BLaER1 treated with 17β-estradiol and CSF1 and Interleukin-3, amounts not matched to agents 10 nM and 100 nM (cell line): Measurements from ENCODE around the gene PNPLA6.

Experiments used
- H3K27ac ChIP-seq, 11 experiments: shearing (Covaris generic); formaldehyde crosslinking; 2 replicates each; pipeline ENCODE4 v1.8.1; 2022
- H3K27me3 ChIP-seq, 11 experiments: shearing (Covaris generic); formaldehyde crosslinking; 2 replicates each; pipeline ENCODE4 v1.8.1; 2022
- H3K36me3 ChIP-seq, 11 experiments: shearing (Covaris generic); formaldehyde crosslinking; 2 replicates each; pipeline ENCODE4 v1.8.1; 2022
- H3K4me1 ChIP-seq, 10 experiments: shearing (Covaris generic); formaldehyde crosslinking; 2 replicates each; pipeline ENCODE4 v1.8.1; 2022
- H3K4me2 ChIP-seq, 11 experiments: shearing (Covaris generic); formaldehyde crosslinking; 2 replicates each; pipeline ENCODE4 v1.8.1; 2022
- H3K4me3 ChIP-seq, 10 experiments: shearing (Covaris generic); formaldehyde crosslinking; 2 replicates each; pipeline ENCODE4 v1.8.1; 2022
- H3K9ac ChIP-seq, 11 experiments: shearing (Covaris generic); formaldehyde crosslinking; 2 replicates each; pipeline ENCODE4 v1.8.1; 2022
- H3K9me3 ChIP-seq, 11 experiments: shearing (Covaris generic); formaldehyde crosslinking; replicated peaks in 1 of 11; 2 replicates each; pipeline ENCODE4 v1.8.1; 2022
- H4K20me1 ChIP-seq, 11 experiments: shearing (Covaris generic); formaldehyde crosslinking; 2 replicates each; pipeline ENCODE4 v1.8.1; 2022
- Cebpa-rat ChIP-seq, 11 experiments: shearing (Covaris generic); IDR thresholded peaks; 2 replicates each; pipeline ENCODE4 v1.8.1; 2022

PNPLA6 gene

DNA sequence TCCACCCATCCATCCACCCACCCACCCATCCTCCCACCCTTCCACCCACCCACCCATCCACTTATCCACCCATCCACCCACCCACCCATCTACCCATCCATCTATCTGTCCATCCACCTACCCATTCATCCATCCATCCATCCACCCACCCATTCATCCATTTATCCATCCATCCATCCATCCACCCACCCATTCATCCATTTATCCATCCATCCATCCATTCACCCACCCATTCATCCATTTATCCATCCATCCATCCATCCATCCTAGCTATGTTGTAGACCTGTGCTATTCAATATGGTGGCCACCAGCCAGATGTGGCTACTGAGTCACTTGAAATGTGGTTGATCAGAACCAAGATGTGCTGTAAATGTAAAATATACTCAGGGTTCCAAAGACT lies 65.2 kb downstream of the PNPLA6 start:
- Histone ChIP-seq H3K9me3 (peaks cover 0 to 6% (median 3%) of the 10 kb centered on the region in 11 experiments; a peak in 7 of 22 replicates), H3K27ac (no peak overlapping the region), H4K20me1 (peaks cover 0 to 21% (median 5%) of the 10 kb centered on the region in 11 experiments; a peak in 11 of 22 replicates), H3K36me3 (no peaks in the 10 kb centered on the region), H3K27me3 (peaks cover 31 to 62% (median 43%) of the 10 kb centered on the region in 11 experiments), H3K4me2 (no peak overlapping the region), H3K9ac (no peak overlapping the region), H3K4me1 (peaks cover 0 to 9% (median 6%) of the 10 kb centered on the region in 10 experiments; a peak in 11 of 20 replicates), H3K4me3 (no peak overlapping the region)
- TF ChIP-seq Cebpa-rat (IDR thresholded peaks at IDR 0.05) = no peak

GRCh38 chr19:7602240-7602934 lies 66.9 kb downstream of the PNPLA6 start:
- H3K36me3 ChIP-seq = no peaks in the 10 kb centered on the region
- no peak overlapping the region for H3K4me2 ChIP-seq
- H3K27ac ChIP-seq = no peak overlapping the region
- H3K27me3 ChIP-seq = peaks cover 16 to 45% (median 27%) of the 10 kb centered on the region in 11 experiments
- no peak for TF ChIP-seq Cebpa-rat (IDR thresholded peaks at IDR 0.05)
- H3K4me3 ChIP-seq = no peak overlapping the region
- no peak overlapping the region for H3K9ac ChIP-seq
- peaks cover 0 to 7% (median 3%) of the 10 kb centered on the region in 11 experiments; a peak in 7 of 22 replicates for H3K9me3 ChIP-seq
- 0 out of 20 replicates have a peak, but pooled peaks cover 0 to 4% (median 0%) of the 10 kb centered on the region in 10 experiments for H3K4me1 ChIP-seq
- peaks cover 0 to 9% (median 0%) of the 10 kb centered on the region in 11 experiments; a peak in 5 of 22 replicates for H4K20me1 ChIP-seq

DNA sequence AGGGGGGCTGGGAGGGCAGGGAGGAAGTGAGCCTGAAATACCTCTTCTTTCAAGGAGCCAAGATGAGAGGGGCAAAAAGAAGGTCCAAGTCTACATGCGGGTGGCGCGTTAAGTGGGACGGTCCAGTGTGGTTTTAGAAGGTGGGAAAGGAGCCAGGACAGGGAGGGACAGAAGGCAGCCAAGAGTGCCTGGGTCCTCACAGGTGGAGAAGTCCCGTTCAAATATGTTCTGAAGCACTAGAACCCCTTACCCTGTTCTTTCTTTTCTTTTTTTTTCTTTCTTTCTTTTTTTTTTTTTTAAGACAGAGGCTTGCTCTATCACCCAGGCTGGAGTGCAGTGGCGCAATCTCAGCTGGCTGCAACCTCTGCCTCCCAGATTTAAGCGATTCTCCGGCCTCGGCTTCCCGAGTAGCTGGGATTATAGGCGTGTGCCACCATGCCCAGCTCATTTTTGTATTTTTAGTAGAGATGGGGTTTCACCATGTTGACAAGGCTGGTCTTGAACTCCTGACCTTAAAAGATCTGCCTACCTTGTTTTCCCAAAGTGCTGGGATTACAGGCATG lies 67.5 kb downstream of the PNPLA6 start:
- Histone ChIP-seq H4K20me1 (peaks cover 0 to 3% (median 0%) of the 10 kb centered on the region in 11 experiments; a peak in 4 of 22 replicates), H3K27me3 (peaks cover 9 to 39% (median 21%) of the 10 kb centered on the region in 11 experiments)
- no peak for TF ChIP-seq Cebpa-rat (IDR thresholded peaks at IDR 0.05)

GRCh38 chr19:7603919-7604318 lies 68.4 kb downstream of the PNPLA6 start:
- Histone ChIP-seq H3K4me2 (no peak overlapping the region), H3K27me3 (peaks cover under 1 to 30% (median 12%) of the 10 kb centered on the region in 11 experiments; a peak in 18 of 22 replicates), H3K4me1 (0 out of 20 replicates have a peak, but pooled peaks cover 0 to 6% (median 0%) of the 10 kb centered on the region in 10 experiments), H4K20me1 (peaks cover 0 to 6% (median 0%) of the 10 kb centered on the region in 11 experiments; a peak in 3 of 22 replicates), H3K9ac (no peak overlapping the region), H3K4me3 (no peak overlapping the region), H3K27ac (no peak overlapping the region), H3K9me3 (peaks cover 0 to 7% (median 3%) of the 10 kb centered on the region in 11 experiments; a peak in 7 of 22 replicates), H3K36me3 (no peaks in the 10 kb centered on the region)
- TF ChIP-seq Cebpa-rat (IDR thresholded peaks at IDR 0.05) = no peak

More for the DNA sequence above, 67.5 kb downstream of the PNPLA6 start:
- Histone ChIP-seq H3K4me3 (no peak overlapping the region), H3K36me3 (no peaks in the 10 kb centered on the region), H3K9me3 (peaks cover 0 to 7% (median 3%) of the 10 kb centered on the region in 11 experiments; a peak in 7 of 22 replicates), H3K4me1 (0 out of 20 replicates have a peak, but pooled peaks cover 0 to 6% (median 0%) of the 10 kb centered on the region in 10 experiments), H3K9ac (no peak overlapping the region), H3K27ac (no peak overlapping the region), H3K4me2 (no peak overlapping the region)

- 0 out of 20 replicates have a peak, but pooled peaks cover 0 to 6% (median 0%) of the 10 kb centered on the region in 10 experiments for H3K4me1 ChIP-seq
- H3K4me2 ChIP-seq = no peak overlapping the region
- H3K27ac ChIP-seq = no peak overlapping the region
- H4K20me1 ChIP-seq = peaks cover 0 to 6% (median 0%) of the 10 kb centered on the region in 11 experiments; a peak in 3 of 22 replicates
- H3K9me3 ChIP-seq = peaks cover 0 to 7% (median 3%) of the 10 kb centered on the region in 11 experiments; a peak in 7 of 22 replicates
- no peaks in the 10 kb centered on the region for H3K36me3 ChIP-seq
- TF ChIP-seq Cebpa-rat (IDR thresholded peaks at IDR 0.05) = no peak
- H3K4me3 ChIP-seq = no peak overlapping the region
- no peak overlapping the region for H3K9ac ChIP-seq
- H3K27me3 ChIP-seq = peaks cover 0 to 28% (median 11%) of the 10 kb centered on the region in 11 experiments; a peak in 10 of 22 replicates
These were observed 70.1 kb downstream of the PNPLA6 start for GRCh38 chr19:7605490-7606222.

DNA sequence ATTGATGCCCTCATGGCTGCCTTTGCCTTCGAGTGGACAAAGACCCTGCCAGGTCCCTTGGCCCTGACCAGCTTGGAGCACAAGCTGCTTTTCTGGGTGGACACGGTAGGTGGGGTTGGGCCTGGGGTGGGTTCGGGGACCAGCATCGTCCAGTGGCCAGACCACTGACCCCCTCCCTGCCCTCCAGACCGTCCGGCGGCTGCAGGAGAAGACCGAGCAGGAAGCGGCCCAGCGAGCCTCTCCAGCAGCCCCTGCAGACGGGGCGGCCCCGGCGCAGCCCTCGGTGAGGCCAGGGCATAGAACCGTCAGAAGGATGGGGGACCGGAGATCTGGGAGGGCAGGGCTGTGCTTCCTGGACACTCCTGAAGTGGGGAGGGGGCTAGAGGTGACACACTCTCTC lies 70.8 kb downstream of the PNPLA6 start:
- H3K27ac ChIP-seq = no peak overlapping the region
- H3K4me2 ChIP-seq = no peak overlapping the region
- no peak overlapping the region for H3K4me3 ChIP-seq
- no peaks in the 10 kb centered on the region for H3K36me3 ChIP-seq
- H3K9ac ChIP-seq = no peak overlapping the region
- 0 out of 20 replicates have a peak, but pooled peaks cover 0 to 6% (median 0%) of the 10 kb centered on the region in 10 experiments for H3K4me1 ChIP-seq
- TF ChIP-seq Cebpa-rat (IDR thresholded peaks at IDR 0.05) = no peak
- H3K27me3 ChIP-seq = peaks cover 0 to 28% (median 11%) of the 10 kb centered on the region in 11 experiments; a peak in 10 of 22 replicates
- peaks cover 0 to 6% (median 0%) of the 10 kb centered on the region in 11 experiments; a peak in 5 of 22 replicates for H4K20me1 ChIP-seq
- H3K9me3 ChIP-seq = peaks cover 0 to 7% (median 3%) of the 10 kb centered on the region in 11 experiments; a peak in 7 of 22 replicates

DNA sequence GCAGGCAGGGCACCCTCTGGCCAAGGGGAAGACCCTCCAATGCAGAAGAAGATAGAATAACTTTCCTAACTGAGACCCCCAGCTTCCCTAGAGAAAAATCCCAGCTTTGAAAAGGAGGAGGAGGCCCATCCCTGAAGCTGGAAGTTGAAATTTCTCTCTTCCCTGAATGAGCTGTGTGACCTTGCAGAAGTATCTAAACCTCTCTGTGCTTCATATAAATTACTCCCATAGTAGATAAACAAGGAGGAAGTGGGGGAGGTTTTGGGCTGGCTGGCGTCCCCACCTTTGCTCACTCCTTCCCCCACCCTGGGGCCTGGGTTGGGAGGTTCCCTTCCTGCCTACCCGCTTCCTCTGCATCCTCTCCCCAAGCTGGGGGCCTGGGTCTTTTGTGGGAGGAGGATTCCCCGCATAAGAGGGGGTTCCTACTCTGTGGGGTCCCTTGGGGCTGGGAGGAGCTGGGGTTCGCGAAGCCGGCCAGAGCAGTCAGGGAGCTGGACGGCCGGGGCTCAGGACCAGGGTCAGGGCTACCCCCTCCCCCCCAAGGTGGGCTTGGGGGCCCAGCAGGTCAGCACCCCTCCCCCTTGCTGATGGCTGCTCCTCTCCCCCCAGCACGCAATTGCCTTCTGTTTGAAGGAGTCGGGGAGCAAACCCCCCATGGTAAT lies 71.8 kb downstream of the PNPLA6 start:
- H4K20me1 ChIP-seq = peaks cover 0 to 10% (median 0%) of the 10 kb centered on the region in 11 experiments; a peak in 6 of 22 replicates
- no peak overlapping the region for H3K27ac ChIP-seq
- H3K36me3 ChIP-seq = no peaks in the 10 kb centered on the region
- H3K9ac ChIP-seq = no peak overlapping the region
- no peak overlapping the region for H3K4me2 ChIP-seq
- no peak overlapping the region for H3K4me3 ChIP-seq
- TF ChIP-seq Cebpa-rat (IDR thresholded peaks at IDR 0.05) = no peak
- H3K9me3 ChIP-seq = peaks cover 0 to 7% (median 3%) of the 10 kb centered on the region in 11 experiments; a peak in 7 of 22 replicates
- H3K4me1 ChIP-seq = 0 out of 20 replicates have a peak, but pooled peaks cover 0 to 6% (median 0%) of the 10 kb centered on the region in 10 experiments
- peaks cover 0 to 24% (median 10%) of the 10 kb centered on the region in 11 experiments; a peak in 10 of 22 replicates for H3K27me3 ChIP-seq
